Prostate gland (tissue), 2 donors: Measurements from ENCODE around the gene SINHCAF. TPM values are rescaled to one million over a fixed set of nuclear protein-coding genes. Genes with fewer than 3 reads are reported as not detected.

Experiments used
- DNase-seq: peaks from one replicate; pipeline ENCODE4 v3.0.0-alpha.2; 2019; ENCODE audit warnings: low spot score
- H3K27ac ChIP-seq, 2 donors: fragments of 200-600 bp; sonication (generic); 2 replicates each; pipeline ENCODE4 v1.5.1; 2017 to 2019
- H3K27me3 ChIP-seq: fragments of 200-600 bp; sonication (generic); replicated peaks from 2 replicates; pipeline ENCODE4 v1.5.1; 2019; ENCODE audit not compliant: insufficient read depth
- H3K36me3 ChIP-seq, 2 donors: fragments of 200-600 bp; sonication (generic); 1 replicate in 1 of 2; 2 replicates in 1 of 2; pipeline versions ENCODE4 v1.5.1 to v1.8.1; 2017 to 2019
- H3K4me1 ChIP-seq: fragments of 200-600 bp; sonication (generic); replicated peaks from 2 replicates; pipeline ENCODE4 v1.5.1; 2019
- H3K4me3 ChIP-seq, 2 donors: fragments of 200-600 bp; sonication (generic); 2 replicates each; pipeline ENCODE4 v1.5.1; 2017 to 2019
- H3K9me3 ChIP-seq: fragments of 200-600 bp; sonication (generic); 2 replicates; pipeline ENCODE4 v1.5.1; 2017
- CTCF ChIP-seq, 4 experiments: fragments of 200-600 bp in 2 of 4; fragments of 450-650 bp in 2 of 4; sonication (generic) in 2 of 4; IDR thresholded peaks; 1 replicate in 3 of 4; 2 replicates in 1 of 4; pipeline ENCODE4 v1.5.1; 2016 to 2019; ENCODE audit warnings: antibody characterized with exemption in 4 of 4, mild to moderate bottlenecking in 2 of 4, moderate library complexity in 2 of 4
- POLR2A ChIP-seq: fragments of 450-650 bp; IDR thresholded peaks from one replicate; pipeline ENCODE4 v1.6.1; 2016; ENCODE audit warnings: antibody characterized with exemption, mild to moderate bottlenecking
- POLR2AphosphoS5 ChIP-seq: sonication (generic); formaldehyde crosslinking; IDR thresholded peaks from one replicate; pipeline ENCODE4 v1.6.1; 2017; ENCODE audit warnings: antibody characterized with exemption
- whole genome bisulfite sequencing: methylation state at CpG from one replicate; pipeline ENCODE4 v1.1.5; 2018; 5-methylcytosine and 5-hydroxymethylcytosine counted together
- intact Hi-C: fragments of 100-400 bp; cut with DNase I; formaldehyde crosslinking; loops from one replicate; pipeline ENCODE4 v1.14.2; 2022
- total RNA-seq, 2 donors: library from RNA; depleted of rRNA; stranded (reverse); fragments of >200 nt; gene quantifications; one replicate each; pipeline ENCODE4 v1.1.0, GENCODE V29; 2016

Gene SINHCAF
- total RNA-seq, 2 donors from 2014 or later: 69.1 to 74.1 TPM

GRCh38 chr12:31310488-31310887 lies 15.5 kb downstream of the SINHCAF start:
- H3K4me3 ChIP-seq: no peak overlapping the region
- no peaks in the 10 kb centered on the region for H3K9me3 ChIP-seq
- DNase-seq: no peak
- no peak for TF ChIP-seq CTCF (IDR thresholded peaks at IDR 0.05)
- TF ChIP-seq POLR2A: no peak
- no peak for TF ChIP-seq POLR2AphosphoS5
- H3K4me1 ChIP-seq: no peaks in the 10 kb centered on the region
- no peaks in the 10 kb centered on the region for H3K27me3 ChIP-seq
- H3K27ac ChIP-seq: no peak overlapping the region
- intact Hi-C loops: no loop called here
- 80% methylated on average over 2 of the region's 2 CpGs for WGBS
- no peaks in the 10 kb centered on the region for H3K36me3 ChIP-seq

- DNase-seq: no peak
- H3K27ac ChIP-seq: no peak overlapping the region
- H3K4me3 ChIP-seq: no peak overlapping the region
- intact Hi-C loops: no loop called here
- WGBS: 83% methylated on average over 1 of the region's 1 CpG
- H3K36me3 ChIP-seq: no peaks in the 10 kb centered on the region
- no peak for TF ChIP-seq CTCF (IDR thresholded peaks at IDR 0.05)
- TF ChIP-seq POLR2AphosphoS5: no peak
- TF ChIP-seq POLR2A: no peak
- no peaks in the 10 kb centered on the region for H3K9me3 ChIP-seq
- no peaks in the 10 kb centered on the region for H3K27me3 ChIP-seq
- no peaks in the 10 kb centered on the region for H3K4me1 ChIP-seq
These were observed 16.7 kb downstream of the SINHCAF start for GRCh38 chr12:31309279-31309678.

- Histone ChIP-seq H3K4me1 (no peaks in the 10 kb centered on the region), H3K36me3 (no peaks in the 10 kb centered on the region), H3K4me3 (no peak overlapping the region), H3K27ac (no peak overlapping the region), H3K27me3 (no peaks in the 10 kb centered on the region), H3K9me3 (no peaks in the 10 kb centered on the region)
- 85% methylated on average over 7 of the region's 7 CpGs for WGBS
- no peak for DNase-seq
- TF ChIP-seq POLR2A (no peak), CTCF (IDR thresholded peaks at IDR 0.05) (no peak), POLR2AphosphoS5 (no peak)
- intact Hi-C loops: no loop called here
These were observed 17.8 kb downstream of the SINHCAF start for GRCh38 chr12:31308116-31308515.

GRCh38 chr12:31306866-31307265 lies 19.1 kb downstream of the SINHCAF start:
- no peaks in the 10 kb centered on the region for H3K27me3 ChIP-seq
- H3K9me3 ChIP-seq: no peaks in the 10 kb centered on the region
- no peak for DNase-seq
- intact Hi-C loops: no loop called here
- H3K27ac ChIP-seq: no peak overlapping the region
- no peaks in the 10 kb centered on the region for H3K4me1 ChIP-seq
- H3K36me3 ChIP-seq: no peaks in the 10 kb centered on the region
- H3K4me3 ChIP-seq: no peak overlapping the region
- no peak for TF ChIP-seq POLR2AphosphoS5
- no peak for TF ChIP-seq POLR2A
- TF ChIP-seq CTCF (IDR thresholded peaks at IDR 0.05): no peak
- WGBS: 75% methylated on average over 1 of the region's 1 CpG

- H3K9me3 ChIP-seq: no peaks in the 10 kb centered on the region
- H3K36me3 ChIP-seq: no peaks in the 10 kb centered on the region
- H3K27ac ChIP-seq: no peak overlapping the region
- TF ChIP-seq POLR2AphosphoS5 (no peak), POLR2A (no peak), CTCF (IDR thresholded peaks at IDR 0.05) (no peak)
- WGBS: 86% methylated on average over 5 of the region's 5 CpGs
- DNase-seq: no peak
- H3K4me3 ChIP-seq: no peak overlapping the region
- intact Hi-C loops: no loop called here
- H3K27me3 ChIP-seq: no peaks in the 10 kb centered on the region
- no peaks in the 10 kb centered on the region for H3K4me1 ChIP-seq
These were observed 22.5 kb downstream of the SINHCAF start for GRCh38 chr12:31303466-31303865.
